WTC11 (cell line): ENCODE measurements around the gene PHACTR2. TPM values are rescaled to one million over a fixed set of nuclear protein-coding genes. Genes with fewer than 3 reads are reported as not detected.
A peak's percentile ranks its signal among the peaks of the same experiment; 100 is the strongest.

Experiments
- ATAC-seq: fragments of 200-7000 bp; cut with Tn5 transposase; 2 replicates; pipeline ENCODE4 v1.10.0; 2021; ENCODE audit warnings: mild to moderate bottlenecking, moderate library complexity
- CTCF ChIA-PET: fragments of 300-600 bp; sonication (Branson Sonifier 250); formaldehyde crosslinking; loops from one replicate; lab custom pipeline; 2021; ENCODE audit warnings: antibody characterized with exemption; lab: Charles Lee
- POLR2A ChIA-PET: fragments of 350-600 bp; sonication (Branson Sonifier 250); formaldehyde crosslinking; loops from one replicate; lab custom pipeline; 2021; ENCODE audit warnings: antibody characterized with exemption; lab: Charles Lee
- DNase-seq: peaks from one replicate; pipeline ENCODE4 v3.0.0; 2021; ENCODE audit warnings: low spot score
- H3K27ac Mint-ChIP-seq: 2 replicates; pipeline ENCODE4 v1.8.0; 2021; ENCODE audit warnings: mixed read lengths
- H3K27me3 Mint-ChIP-seq: 2 replicates; pipeline ENCODE4 v1.8.0; 2021; ENCODE audit warnings: low read depth, mild to moderate bottlenecking, moderate library complexity, mixed read lengths
- H3K36me3 Mint-ChIP-seq: 2 replicates; pipeline ENCODE4 v1.8.0; 2021; ENCODE audit warnings: mixed read lengths
- H3K4me1 Mint-ChIP-seq: 2 replicates; pipeline ENCODE4 v1.8.0; 2022; ENCODE audit warnings: mixed read lengths
- H3K4me3 Mint-ChIP-seq: 2 replicates; pipeline ENCODE4 v1.8.0; 2021; ENCODE audit warnings: mild to moderate bottlenecking, moderate library complexity, mixed read lengths
- H3K9me3 Mint-ChIP-seq: 2 replicates; pipeline ENCODE4 v1.8.0; 2021; ENCODE audit warnings: mixed read lengths
- ATF1 ChIP-seq: sonication (generic); formaldehyde crosslinking; IDR thresholded peaks from 2 replicates; pipeline ENCODE4 v1.8.1; 2023; ENCODE audit warnings: mild to moderate bottlenecking, moderate library complexity, missing genetic modification reagents
- CTCF ChIP-seq: fragments of 200-600 bp; IDR thresholded peaks from 2 replicates; pipeline ENCODE4 v1.8.0; 2022; ENCODE audit warnings: antibody characterized with exemption
- E2F5 ChIP-seq: sonication (generic); formaldehyde crosslinking; IDR thresholded peaks from 2 replicates; pipeline ENCODE4 v1.8.1; 2022; ENCODE audit warnings: mild to moderate bottlenecking, moderate library complexity, missing genetic modification reagents
- ELF4 ChIP-seq: sonication (generic); formaldehyde crosslinking; IDR thresholded peaks from 2 replicates; pipeline ENCODE4 v1.8.1; 2022; ENCODE audit warnings: low read depth, mild to moderate bottlenecking, moderate library complexity, missing genetic modification reagents
- ESRRA ChIP-seq: sonication (generic); formaldehyde crosslinking; IDR thresholded peaks from 2 replicates; pipeline ENCODE4 v1.8.1; 2022; ENCODE audit warnings: mild to moderate bottlenecking, missing genetic modification reagents, borderline replicate concordance
- GRHL2 ChIP-seq: fragments of 250-450 bp; sonication (Bioruptor Pico); IDR thresholded peaks from 2 replicates; pipeline ENCODE4 v1.8.0; 2022; ENCODE audit warnings: mild to moderate bottlenecking, moderate library complexity; ENCODE audit not compliant: insufficient replicate concordance, severe bottlenecking
- JUN ChIP-seq: sonication (generic); formaldehyde crosslinking; IDR thresholded peaks from 2 replicates; pipeline ENCODE4 v1.8.0; 2023; ENCODE audit warnings: mild to moderate bottlenecking, missing genetic modification reagents
- MXD4 ChIP-seq: fragments of 250-450 bp; sonication (Bioruptor Pico); IDR thresholded peaks from 2 replicates; pipeline ENCODE4 v1.8.0; 2021; ENCODE audit warnings: mild to moderate bottlenecking, moderate library complexity, borderline replicate concordance
- ZBTB21 ChIP-seq: sonication (generic); formaldehyde crosslinking; IDR thresholded peaks from 2 replicates; pipeline ENCODE4 v1.8.1; 2023; ENCODE audit warnings: mild to moderate bottlenecking, missing genetic modification reagents, borderline replicate concordance
- ZNF138 ChIP-seq: sonication (generic); formaldehyde crosslinking; conservative IDR thresholded peaks from 2 replicates; pipeline ENCODE4 v1.8.1; 2022; ENCODE audit warnings: mild to moderate bottlenecking, moderate library complexity, missing genetic modification reagents
- ZNF219 ChIP-seq: sonication (generic); formaldehyde crosslinking; IDR thresholded peaks from 2 replicates; pipeline ENCODE4 v1.8.0; 2023; ENCODE audit warnings: missing genetic modification reagents, mild to moderate bottlenecking, borderline replicate concordance
- ZNF263 ChIP-seq: sonication (generic); formaldehyde crosslinking; IDR thresholded peaks from 2 replicates; pipeline ENCODE4 v1.8.1; 2022; ENCODE audit warnings: low read depth, mild to moderate bottlenecking, moderate library complexity, missing genetic modification reagents
- ZNF425 ChIP-seq: fragments of 250-450 bp; sonication (Bioruptor Pico); conservative IDR thresholded peaks from 2 replicates; pipeline ENCODE4 v1.9.0; 2021; ENCODE audit warnings: mild to moderate bottlenecking
- ZNF512 ChIP-seq: sonication (generic); formaldehyde crosslinking; IDR thresholded peaks from 2 replicates; pipeline ENCODE4 v1.8.1; 2022; ENCODE audit warnings: missing genetic modification reagents, borderline replicate concordance
- total RNA-seq: library from RNA; stranded (reverse); gene quantifications from 3 replicates; pipeline ENCODE4 v1.2.3, GENCODE V29; 2021
- TF ChIP-seq, protein P1 (sequence below): sonication (generic); formaldehyde crosslinking; IDR thresholded peaks from 2 replicates; pipeline ENCODE4 v1.8.0; 2023; ENCODE audit warnings: mild to moderate bottlenecking, missing genetic modification reagents
- TF ChIP-seq, protein P2 (sequence below): sonication (generic); formaldehyde crosslinking; IDR thresholded peaks from 2 replicates; pipeline ENCODE4 v1.8.1; 2023; ENCODE audit warnings: mild to moderate bottlenecking, missing genetic modification reagents, moderate library complexity
- TF ChIP-seq, protein P3 (sequence below): sonication (generic); formaldehyde crosslinking; IDR thresholded peaks from 2 replicates; pipeline ENCODE4 v1.8.1; 2022; ENCODE audit warnings: low read depth, missing genetic modification reagents, borderline replicate concordance
- TF ChIP-seq, protein P4 (sequence below): sonication (generic); formaldehyde crosslinking; IDR thresholded peaks from 2 replicates; pipeline ENCODE4 v1.8.1; 2023; ENCODE audit warnings: mild to moderate bottlenecking, missing genetic modification reagents, borderline replicate concordance

Gene PHACTR2
- total RNA-seq, 1 experiment from 2014 or later, result 90.5 TPM

GRCh38 chr6:143656026-143656425 is 21.7 kb upstream of the PHACTR2 start:
- Mint-ChIP-seq H3K9me3 (peaks cover 37% of the 10 kb centered on the region), H3K36me3 (peaks cover 30% of the 10 kb centered on the region), H3K27me3 (no peaks in the 10 kb centered on the region), H3K27ac (peak overlapping the region; percentile 62), H3K4me3 (no peak overlapping the region), H3K4me1 (peaks cover 20% of the 10 kb centered on the region)
- no peak for DNase-seq
- CTCF ChIA-PET, result no interaction called here
- no peak for ATAC-seq
- no peak for TF ChIP-seq ZNF425
- no peak for TF ChIP-seq ZNF263 (CRISPR knock-in tag)
- TF ChIP-seq, protein P1, sequence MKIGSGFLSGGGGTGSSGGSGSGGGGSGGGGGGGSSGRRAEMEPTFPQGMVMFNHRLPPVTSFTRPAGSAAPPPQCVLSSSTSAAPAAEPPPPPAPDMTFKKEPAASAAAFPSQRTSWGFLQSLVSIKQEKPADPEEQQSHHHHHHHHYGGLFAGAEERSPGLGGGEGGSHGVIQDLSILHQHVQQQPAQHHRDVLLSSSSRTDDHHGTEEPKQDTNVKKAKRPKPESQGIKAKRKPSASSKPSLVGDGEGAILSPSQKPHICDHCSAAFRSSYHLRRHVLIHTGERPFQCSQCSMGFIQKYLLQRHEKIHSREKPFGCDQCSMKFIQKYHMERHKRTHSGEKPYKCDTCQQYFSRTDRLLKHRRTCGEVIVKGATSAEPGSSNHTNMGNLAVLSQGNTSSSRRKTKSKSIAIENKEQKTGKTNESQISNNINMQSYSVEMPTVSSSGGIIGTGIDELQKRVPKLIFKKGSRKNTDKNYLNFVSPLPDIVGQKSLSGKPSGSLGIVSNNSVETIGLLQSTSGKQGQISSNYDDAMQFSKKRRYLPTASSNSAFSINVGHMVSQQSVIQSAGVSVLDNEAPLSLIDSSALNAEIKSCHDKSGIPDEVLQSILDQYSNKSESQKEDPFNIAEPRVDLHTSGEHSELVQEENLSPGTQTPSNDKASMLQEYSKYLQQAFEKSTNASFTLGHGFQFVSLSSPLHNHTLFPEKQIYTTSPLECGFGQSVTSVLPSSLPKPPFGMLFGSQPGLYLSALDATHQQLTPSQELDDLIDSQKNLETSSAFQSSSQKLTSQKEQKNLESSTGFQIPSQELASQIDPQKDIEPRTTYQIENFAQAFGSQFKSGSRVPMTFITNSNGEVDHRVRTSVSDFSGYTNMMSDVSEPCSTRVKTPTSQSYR (CRISPR knock-in tag), result no peak
- no peak for TF ChIP-seq ZNF512 (CRISPR knock-in tag)
- no peak for TF ChIP-seq JUN (CRISPR knock-in tag)
- no peak for TF ChIP-seq ESRRA
- TF ChIP-seq ZNF138 (CRISPR knock-in tag), result no peak
- TF ChIP-seq, protein P2, sequence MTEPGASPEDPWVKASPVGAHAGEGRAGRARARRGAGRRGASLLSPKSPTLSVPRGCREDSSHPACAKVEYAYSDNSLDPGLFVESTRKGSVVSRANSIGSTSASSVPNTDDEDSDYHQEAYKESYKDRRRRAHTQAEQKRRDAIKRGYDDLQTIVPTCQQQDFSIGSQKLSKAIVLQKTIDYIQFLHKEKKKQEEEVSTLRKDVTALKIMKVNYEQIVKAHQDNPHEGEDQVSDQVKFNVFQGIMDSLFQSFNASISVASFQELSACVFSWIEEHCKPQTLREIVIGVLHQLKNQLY (CRISPR knock-in tag), result no peak
- no peak for TF ChIP-seq ZBTB21
- POLR2A ChIA-PET, result no interaction called here

- no peak overlapping the region for H3K27ac Mint-ChIP-seq
- POLR2A ChIA-PET, result no interaction called here
- TF ChIP-seq MXD4 (CRISPR knock-in tag) (no peak), ZNF219 (CRISPR knock-in tag) (no peak), ELF4 (CRISPR knock-in tag) (no peak), GRHL2 (CRISPR knock-in tag) (no peak), E2F5 (CRISPR knock-in tag) (no peak), ATF1 (CRISPR knock-in tag) (no peak), CTCF (no peak)
- TF ChIP-seq, protein P2 (CRISPR knock-in tag), result no peak
- TF ChIP-seq, protein P3, sequence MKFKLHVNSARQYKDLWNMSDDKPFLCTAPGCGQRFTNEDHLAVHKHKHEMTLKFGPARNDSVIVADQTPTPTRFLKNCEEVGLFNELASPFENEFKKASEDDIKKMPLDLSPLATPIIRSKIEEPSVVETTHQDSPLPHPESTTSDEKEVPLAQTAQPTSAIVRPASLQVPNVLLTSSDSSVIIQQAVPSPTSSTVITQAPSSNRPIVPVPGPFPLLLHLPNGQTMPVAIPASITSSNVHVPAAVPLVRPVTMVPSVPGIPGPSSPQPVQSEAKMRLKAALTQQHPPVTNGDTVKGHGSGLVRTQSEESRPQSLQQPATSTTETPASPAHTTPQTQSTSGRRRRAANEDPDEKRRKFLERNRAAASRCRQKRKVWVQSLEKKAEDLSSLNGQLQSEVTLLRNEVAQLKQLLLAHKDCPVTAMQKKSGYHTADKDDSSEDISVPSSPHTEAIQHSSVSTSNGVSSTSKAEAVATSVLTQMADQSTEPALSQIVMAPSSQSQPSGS (CRISPR knock-in tag), result no peak
- TF ChIP-seq, protein P4, sequence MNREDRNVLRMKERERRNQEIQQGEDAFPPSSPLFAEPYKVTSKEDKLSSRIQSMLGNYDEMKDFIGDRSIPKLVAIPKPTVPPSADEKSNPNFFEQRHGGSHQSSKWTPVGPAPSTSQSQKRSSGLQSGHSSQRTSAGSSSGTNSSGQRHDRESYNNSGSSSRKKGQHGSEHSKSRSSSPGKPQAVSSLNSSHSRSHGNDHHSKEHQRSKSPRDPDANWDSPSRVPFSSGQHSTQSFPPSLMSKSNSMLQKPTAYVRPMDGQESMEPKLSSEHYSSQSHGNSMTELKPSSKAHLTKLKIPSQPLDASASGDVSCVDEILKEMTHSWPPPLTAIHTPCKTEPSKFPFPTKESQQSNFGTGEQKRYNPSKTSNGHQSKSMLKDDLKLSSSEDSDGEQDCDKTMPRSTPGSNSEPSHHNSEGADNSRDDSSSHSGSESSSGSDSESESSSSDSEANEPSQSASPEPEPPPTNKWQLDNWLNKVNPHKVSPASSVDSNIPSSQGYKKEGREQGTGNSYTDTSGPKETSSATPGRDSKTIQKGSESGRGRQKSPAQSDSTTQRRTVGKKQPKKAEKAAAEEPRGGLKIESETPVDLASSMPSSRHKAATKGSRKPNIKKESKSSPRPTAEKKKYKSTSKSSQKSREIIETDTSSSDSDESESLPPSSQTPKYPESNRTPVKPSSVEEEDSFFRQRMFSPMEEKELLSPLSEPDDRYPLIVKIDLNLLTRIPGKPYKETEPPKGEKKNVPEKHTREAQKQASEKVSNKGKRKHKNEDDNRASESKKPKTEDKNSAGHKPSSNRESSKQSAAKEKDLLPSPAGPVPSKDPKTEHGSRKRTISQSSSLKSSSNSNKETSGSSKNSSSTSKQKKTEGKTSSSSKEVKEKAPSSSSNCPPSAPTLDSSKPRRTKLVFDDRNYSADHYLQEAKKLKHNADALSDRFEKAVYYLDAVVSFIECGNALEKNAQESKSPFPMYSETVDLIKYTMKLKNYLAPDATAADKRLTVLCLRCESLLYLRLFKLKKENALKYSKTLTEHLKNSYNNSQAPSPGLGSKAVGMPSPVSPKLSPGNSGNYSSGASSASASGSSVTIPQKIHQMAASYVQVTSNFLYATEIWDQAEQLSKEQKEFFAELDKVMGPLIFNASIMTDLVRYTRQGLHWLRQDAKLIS, result no peak
Measured at GRCh38 chr6:143657809-143658208, 20.0 kb upstream of the PHACTR2 start.

More at GRCh38 chr6:143657809-143658208, 20.0 kb upstream of the PHACTR2 start:
- H3K4me3 Mint-ChIP-seq, result no peak overlapping the region
- peaks cover 18% of the 10 kb centered on the region for H3K4me1 Mint-ChIP-seq
- H3K9me3 Mint-ChIP-seq, result peaks cover 40% of the 10 kb centered on the region
- no peak for ATAC-seq
- CTCF ChIA-PET, result no interaction called here
- no peaks in the 10 kb centered on the region for H3K27me3 Mint-ChIP-seq
- peaks cover 32% of the 10 kb centered on the region for H3K36me3 Mint-ChIP-seq
- DNase-seq, result no peak
